Fibroblast of lung (primary cell): Measurements from ENCODE around the gene PPP1R14B. TPM values are rescaled to one million over a fixed set of nuclear protein-coding genes. Genes with fewer than 3 reads are reported as not detected.

ENCODE experiments used
- DNase-seq, 2 donors: peaks; one replicate each; pipeline versions ENCODE4 v3.0.0 to v3.0.0-alpha.2; 2010; ENCODE audit warnings: low read depth in 2 of 2
- H2AFZ ChIP-seq: 2 replicates; pipeline ENCODE4 v1.5.1; 2012; ENCODE audit warnings: low read length, control low read depth, inconsistent platforms
- H3K27ac ChIP-seq: 2 replicates; pipeline ENCODE4 v1.5.1; 2011; ENCODE audit warnings: low read length, control low read depth; ENCODE audit not compliant: insufficient read depth
- H3K27me3 ChIP-seq: 2 replicates; pipeline ENCODE4 v1.5.1; 2011; ENCODE audit warnings: mild to moderate bottlenecking, low read length; ENCODE audit not compliant: control insufficient read depth, insufficient read depth
- H3K36me3 ChIP-seq: 2 replicates; pipeline ENCODE4 v1.5.1; 2011; ENCODE audit warnings: low read length; ENCODE audit not compliant: control insufficient read depth, insufficient read depth
- H3K4me1 ChIP-seq: 2 replicates; pipeline ENCODE4 v1.5.1; 2011; ENCODE audit warnings: low read length; ENCODE audit not compliant: control insufficient read depth, insufficient read depth; ENCODE audit errors: extremely low read depth
- H3K4me2 ChIP-seq: 2 replicates; pipeline ENCODE4 v1.5.1; 2011; ENCODE audit warnings: low read length, control low read depth; ENCODE audit not compliant: insufficient read depth; ENCODE audit errors: extremely low read depth
- H3K4me3 ChIP-seq, 4 experiments: fragments of 200-600 bp in 1 of 4; sonication (generic) in 1 of 4; replicated peaks in 1 of 4; 2 replicates each; pipeline ENCODE4 v1.5.1; 2011 to 2016; ENCODE audit warnings: low read length in 4 of 4, low read depth in 3 of 4, mild to moderate bottlenecking in 3 of 4, control low read depth in 2 of 4, inconsistent platforms in 1 of 4, mixed read lengths in 1 of 4; ENCODE audit not compliant: insufficient read depth in 1 of 4; ENCODE audit errors: control extremely low read depth in 1 of 4
- H3K79me2 ChIP-seq: 2 replicates; pipeline ENCODE4 v1.5.1; 2012; ENCODE audit warnings: mild to moderate bottlenecking, low read length, inconsistent platforms; ENCODE audit not compliant: control insufficient read depth, insufficient read depth
- H3K9ac ChIP-seq: 2 replicates; pipeline ENCODE4 v1.5.1; 2011; ENCODE audit warnings: mild to moderate bottlenecking, low read length, control low read depth; ENCODE audit not compliant: insufficient read depth
- H3K9me3 ChIP-seq: 2 replicates; pipeline ENCODE4 v1.5.1; 2012; ENCODE audit warnings: low read depth, low read length; ENCODE audit not compliant: control insufficient read depth, insufficient read depth
- H4K20me1 ChIP-seq: 2 replicates; pipeline ENCODE4 v1.5.1; 2011; ENCODE audit warnings: low read length; ENCODE audit not compliant: control insufficient read depth, insufficient read depth; ENCODE audit errors: extremely low read depth
- EZH2 ChIP-seq: IDR thresholded peaks from 2 replicates; pipeline ENCODE4 v1.5.1; 2012; ENCODE audit warnings: low read length, control low read depth, mild to moderate bottlenecking; ENCODE audit errors: missing control alignments
- polyA plus RNA-seq, 2 donors: library from polyadenylated mRNA; depleted of rRNA in 1 of 2; stranded (reverse) in 1 of 2; unstranded in 1 of 2; fragments of >200 nt; gene quantifications; 2 replicates each; pipeline ENCODE4 v1.2.1, GENCODE V29; 2011 to 2012; ENCODE audit warnings: missing spikeins in 1 of 2
- total RNA-seq: library from RNA; depleted of rRNA; stranded (reverse); fragments of >200 nt; gene quantifications from 2 replicates; pipeline ENCODE4 v1.2.1, GENCODE V29; 2014
- TF ChIP-seq, protein P1 (sequence below), 2 donors: IDR thresholded peaks in 1 of 2; conservative IDR thresholded peaks in 1 of 2; 1 replicate in 1 of 2; 2 replicates in 1 of 2; pipeline ENCODE4 v1.5.1; 2011 to 2012; ENCODE audit warnings: low read length in 2 of 2, control low read depth in 1 of 2, inconsistent platforms in 1 of 2, low read depth in 1 of 2, mild to moderate bottlenecking in 1 of 2

Gene PPP1R14B
- total and polyA plus RNA-seq, 2 donors (not counting 1 experiment from before 2014, with no cell fraction given), result 107 to 122 TPM

- peak within 1 kb of the TSS; percentile 63 for H3K27ac ChIP-seq
- peaks cover 10% of the 10 kb centered on the region for H3K36me3 ChIP-seq
- H4K20me1 ChIP-seq, result no peaks in the 10 kb centered on the region
- no peaks in the 10 kb centered on the region for H3K27me3 ChIP-seq
- H3K4me1 ChIP-seq, result peaks cover 8% of the 10 kb centered on the region
- TF ChIP-seq, protein P1, sequence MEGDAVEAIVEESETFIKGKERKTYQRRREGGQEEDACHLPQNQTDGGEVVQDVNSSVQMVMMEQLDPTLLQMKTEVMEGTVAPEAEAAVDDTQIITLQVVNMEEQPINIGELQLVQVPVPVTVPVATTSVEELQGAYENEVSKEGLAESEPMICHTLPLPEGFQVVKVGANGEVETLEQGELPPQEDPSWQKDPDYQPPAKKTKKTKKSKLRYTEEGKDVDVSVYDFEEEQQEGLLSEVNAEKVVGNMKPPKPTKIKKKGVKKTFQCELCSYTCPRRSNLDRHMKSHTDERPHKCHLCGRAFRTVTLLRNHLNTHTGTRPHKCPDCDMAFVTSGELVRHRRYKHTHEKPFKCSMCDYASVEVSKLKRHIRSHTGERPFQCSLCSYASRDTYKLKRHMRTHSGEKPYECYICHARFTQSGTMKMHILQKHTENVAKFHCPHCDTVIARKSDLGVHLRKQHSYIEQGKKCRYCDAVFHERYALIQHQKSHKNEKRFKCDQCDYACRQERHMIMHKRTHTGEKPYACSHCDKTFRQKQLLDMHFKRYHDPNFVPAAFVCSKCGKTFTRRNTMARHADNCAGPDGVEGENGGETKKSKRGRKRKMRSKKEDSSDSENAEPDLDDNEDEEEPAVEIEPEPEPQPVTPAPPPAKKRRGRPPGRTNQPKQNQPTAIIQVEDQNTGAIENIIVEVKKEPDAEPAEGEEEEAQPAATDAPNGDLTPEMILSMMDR (conservative IDR thresholded peaks at IDR 0.05 in 1 of 2, IDR thresholded peaks at IDR 0.05 in 1 of 2; ENCODE audit: low read depth in 1 of 2, low read length in 2 of 2), result peak; percentile 13 to 31
- TF ChIP-seq EZH2, result no peak
- peak within 1 kb of the TSS; percentile 76 for H3K9ac ChIP-seq
- no peaks in the 10 kb centered on the region for H3K9me3 ChIP-seq
- H3K4me3 ChIP-seq, result peak within 1 kb of the TSS; percentile 79 to 98 (median 88)
- peak within 1 kb of the TSS; percentile 92 for H3K4me2 ChIP-seq
- peak within 1 kb of the TSS; percentile 57 for H2AFZ ChIP-seq
- DNase-seq, result peak; percentile 12 to 38
- peaks cover 25% of the 10 kb centered on the region for H3K79me2 ChIP-seq
These were observed 4.4 kb upstream of the PPP1R14B start, which contains the start of gene PLCB3 for GRCh38 chr11:64251016-64251752. PLCB3 (plus strand) TSS chr11:64251530; CDS start chr11:64251650, 120 bp downstream.

DNA sequence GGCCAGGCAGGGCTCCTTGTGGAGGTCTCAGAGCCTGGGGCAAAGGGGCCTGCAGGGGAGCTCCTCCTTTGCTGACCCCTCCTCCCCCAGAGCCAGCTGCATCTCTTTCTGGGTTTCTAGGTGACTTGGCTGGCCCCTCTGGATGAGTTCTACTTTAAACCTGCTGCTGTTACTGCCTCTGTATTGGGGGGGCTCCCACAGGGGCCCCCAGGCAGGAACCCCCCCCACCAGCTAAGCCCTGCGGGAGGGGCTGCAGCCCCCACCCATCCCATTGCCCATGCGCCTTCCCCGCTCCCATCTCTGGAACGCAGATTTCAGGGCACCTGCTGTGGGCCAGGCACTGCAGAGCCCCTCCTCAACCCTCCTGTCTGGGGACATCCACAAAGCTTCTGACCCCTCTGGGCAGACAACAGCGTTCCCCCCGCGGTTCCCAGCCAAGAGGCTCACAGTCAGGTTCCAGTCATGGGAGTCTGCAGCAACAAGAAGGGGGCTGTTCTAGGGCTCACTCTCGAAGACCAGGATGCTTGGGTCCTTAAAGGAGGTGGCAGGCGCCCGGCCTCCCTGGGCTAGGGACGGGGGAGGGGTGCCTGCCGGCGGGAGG lies 3.8 kb upstream of the PPP1R14B start:
- Histone ChIP-seq H3K4me2 (peak overlapping the region; percentile 84), H2AFZ (no peak overlapping the region), H3K9ac (no peak overlapping the region), H3K27me3 (no peaks in the 10 kb centered on the region), H3K27ac (no peak overlapping the region), H4K20me1 (no peaks in the 10 kb centered on the region), H3K4me1 (peaks cover 8% of the 10 kb centered on the region), H3K79me2 (peaks cover 32% of the 10 kb centered on the region), H3K4me3 (peak overlapping the region; percentile 53 to 62 (median 55)), H3K36me3 (peaks cover 7% of the 10 kb centered on the region), H3K9me3 (no peaks in the 10 kb centered on the region)
- TF ChIP-seq, protein P1 (conservative IDR thresholded peaks at IDR 0.05 in 1 of 2, IDR thresholded peaks at IDR 0.05 in 1 of 2; ENCODE audit: low read depth in 1 of 2, low read length in 2 of 2), result no peak
- TF ChIP-seq EZH2, result no peak
- no peak for DNase-seq

DNA sequence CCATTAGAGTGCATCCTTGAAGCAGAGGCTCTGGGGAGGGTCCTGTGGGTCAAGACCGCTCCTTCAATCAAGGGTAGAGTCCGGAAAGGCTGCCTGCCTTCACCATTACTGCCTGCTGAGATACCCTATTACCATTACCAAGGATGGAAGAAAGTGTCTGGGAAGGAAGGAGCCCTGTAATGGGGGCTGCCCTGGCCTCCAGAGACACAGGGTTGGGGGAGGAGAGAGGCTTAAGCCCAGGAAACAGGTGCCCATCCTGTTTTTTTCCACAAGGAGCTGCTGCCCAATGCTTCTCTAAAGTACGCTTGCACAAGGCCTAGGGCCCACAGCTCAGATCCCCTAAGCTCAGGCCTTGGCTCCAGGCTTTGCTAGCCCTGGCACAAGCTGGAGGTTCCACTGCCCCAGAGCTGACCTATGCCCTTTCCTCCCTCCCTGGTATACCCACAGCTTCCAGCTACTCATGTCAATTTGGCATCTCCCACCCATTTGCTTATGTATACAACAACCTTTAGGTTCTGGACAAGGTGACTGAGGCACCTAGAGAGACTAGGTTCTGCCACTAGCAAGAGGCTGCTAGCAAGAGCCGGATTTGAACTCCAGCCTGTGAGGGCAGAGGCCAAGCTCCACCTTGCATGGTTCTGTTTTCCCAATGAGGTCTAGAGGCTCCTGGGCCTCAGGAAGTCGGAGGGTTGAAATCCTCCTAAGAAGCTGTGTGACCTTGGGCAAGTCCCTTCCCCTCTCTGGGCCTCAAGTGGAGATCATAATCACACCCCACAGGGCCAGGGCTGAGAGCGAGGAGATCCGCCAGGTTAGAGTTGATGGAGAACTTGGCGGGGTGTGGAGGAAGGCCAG lies 3.0 kb upstream of the PPP1R14B start:
- Histone ChIP-seq H3K4me3 (no peak overlapping the region), H3K4me2 (no peak overlapping the region), H3K9me3 (no peaks in the 10 kb centered on the region), H3K9ac (no peak overlapping the region), H3K27me3 (no peaks in the 10 kb centered on the region), H3K36me3 (peaks cover 3% of the 10 kb centered on the region), H2AFZ (no peak overlapping the region), H4K20me1 (no peaks in the 10 kb centered on the region), H3K79me2 (peaks cover 39% of the 10 kb centered on the region), H3K4me1 (peaks cover 10% of the 10 kb centered on the region), H3K27ac (no peak overlapping the region)
- no peak for DNase-seq
- TF ChIP-seq, protein P1 (conservative IDR thresholded peaks at IDR 0.05 in 1 of 2, IDR thresholded peaks at IDR 0.05 in 1 of 2; ENCODE audit: low read depth in 1 of 2, low read length in 2 of 2), result no peak
- no peak for TF ChIP-seq EZH2
